GM12873 (cell line): Measurements from ENCODE around the gene NPAS3.

ENCODE experiments used
- CTCF ChIP-seq: IDR thresholded peaks from 2 replicates; pipeline ENCODE4 v1.5.1; 2012; ENCODE audit warnings: low read depth, mild to moderate bottlenecking, moderate library complexity, low read length, control low read depth; ENCODE audit not compliant: insufficient read depth; ENCODE audit errors: missing control alignments

Gene NPAS3

GRCh38 chr14:33070475-33070874 lies 131.8 kb downstream of the NPAS3 start:
- no peak for TF ChIP-seq CTCF

GRCh38 chr14:33073023-33073422 lies 134.3 kb downstream of the NPAS3 start:
- TF ChIP-seq CTCF, result no peak

GRCh38 chr14:33081259-33081658 lies 142.6 kb downstream of the NPAS3 start:
- TF ChIP-seq CTCF, result no peak

- no peak for TF ChIP-seq CTCF
These were observed 147.1 kb downstream of the NPAS3 start for GRCh38 chr14:33085799-33086198.

DNA sequence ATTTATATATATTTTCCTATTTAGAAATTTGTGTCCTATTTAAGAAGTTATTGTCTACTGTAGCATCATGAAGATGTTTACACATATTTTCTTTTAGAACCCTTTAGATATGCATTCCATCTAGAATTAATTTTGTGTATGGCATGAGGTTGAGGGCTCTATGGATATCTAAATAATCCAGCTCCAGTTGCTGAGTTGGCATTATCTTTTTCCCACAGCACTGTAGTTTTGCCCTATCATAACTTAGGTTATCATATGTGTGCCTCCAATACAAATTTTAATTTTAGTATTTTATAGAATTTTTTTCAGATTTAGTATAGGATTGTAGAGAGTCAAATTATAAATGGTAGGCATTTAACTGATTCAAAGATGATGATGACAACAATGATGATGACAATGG lies 159.3 kb downstream of the NPAS3 start:
- no peak for TF ChIP-seq CTCF

DNA sequence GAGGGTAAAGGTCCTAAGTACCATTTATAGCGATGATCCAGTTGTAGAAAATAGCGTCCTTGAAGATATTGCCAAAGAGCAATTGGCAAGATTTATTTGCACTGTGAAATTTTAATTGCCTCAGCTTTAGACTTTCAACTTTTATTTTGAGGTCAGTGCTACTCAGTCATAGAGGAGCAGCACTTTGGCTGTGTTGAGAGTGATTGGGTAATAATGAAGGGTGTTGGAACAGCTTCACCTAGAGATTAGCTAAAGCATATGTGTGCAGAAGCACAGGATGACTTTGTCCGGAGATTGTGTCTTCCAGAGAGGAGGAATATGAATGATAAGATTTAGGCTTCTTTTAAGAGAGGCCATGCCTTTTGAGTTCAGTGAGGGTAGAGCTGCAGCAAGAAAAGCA lies 164.8 kb downstream of the NPAS3 start:
- no peak for TF ChIP-seq CTCF

DNA sequence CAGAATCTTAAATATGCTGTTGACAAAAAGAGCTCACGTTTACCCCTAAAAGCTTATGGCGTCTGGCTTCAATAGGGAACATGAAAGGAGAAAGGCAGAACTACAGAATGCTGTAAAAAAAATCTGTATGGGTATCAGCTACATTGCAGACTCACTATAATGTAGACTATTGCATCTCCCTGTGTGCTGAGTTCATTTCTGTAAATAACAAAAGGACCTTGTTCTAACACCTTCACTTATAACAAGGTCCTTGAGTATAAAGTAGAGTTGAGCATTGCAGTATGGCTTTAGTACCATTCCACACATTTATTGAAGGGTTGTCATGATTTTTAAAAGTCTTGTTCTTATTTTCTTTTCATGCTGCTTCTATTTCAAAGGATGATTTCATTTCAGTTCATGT lies 165.3 kb downstream of the NPAS3 start:
- no peak for TF ChIP-seq CTCF
